ENCODE data around the gene PRB3.

Gene PRB3

GRCh38 chr12:11269607-11270006 is at the start of gene PRB3:
Gene PRB3 (minus strand): TSS chr12:11269707. CDS start chr12:11269669, 38 bp downstream.
- DNase-seq: no peak

- no peak for DNase-seq
Measured at GRCh38 chr12:11310336-11310735, 40.8 kb upstream of the PRB3 start, which contains the start of gene PRB4. Gene PRB4 (minus strand): TSS chr12:11310436. CDS start chr12:11310398, 38 bp downstream.

GRCh38 chr12:11307143-11307542 is 37.6 kb upstream of the PRB3 start:
- no peak for DNase-seq

GRCh38 chr12:11273449-11273848 is 3.9 kb upstream of the PRB3 start:
- no peak for DNase-seq

- DNase-seq: no peak
Measured at GRCh38 chr12:11264501-11264900, 5.0 kb downstream of the PRB3 start.

GRCh38 chr12:11246489-11246888 is 23.0 kb downstream of the PRB3 start:
- DNase-seq: no peak

GRCh38 chr12:11242656-11243055 is 26.9 kb downstream of the PRB3 start:
- no peak for DNase-seq

GRCh38 chr12:11240348-11240930 is 29.1 kb downstream of the PRB3 start:
- no peak for DNase-seq

- DNase-seq: no peak
Measured at GRCh38 chr12:11238275-11238674, 31.2 kb downstream of the PRB3 start.

GRCh38 chr12:11233532-11233931 is 36.0 kb downstream of the PRB3 start:
- no peak for DNase-seq

GRCh38 chr12:11228296-11228879 is 41.1 kb downstream of the PRB3 start:
- peak; percentile 22 for DNase-seq

GRCh38 chr12:11227373-11227772 is 42.1 kb downstream of the PRB3 start:
- no peak for DNase-seq
